ENCODE measurements around the gene TCTN2. TPM values are rescaled to one million over a fixed set of nuclear protein-coding genes. Genes with fewer than 3 reads are reported as not detected.

The TCTN2 gene
- total RNA-seq, 2 donors from 2014 or later: 3.7 to 4.6 TPM

DNA sequence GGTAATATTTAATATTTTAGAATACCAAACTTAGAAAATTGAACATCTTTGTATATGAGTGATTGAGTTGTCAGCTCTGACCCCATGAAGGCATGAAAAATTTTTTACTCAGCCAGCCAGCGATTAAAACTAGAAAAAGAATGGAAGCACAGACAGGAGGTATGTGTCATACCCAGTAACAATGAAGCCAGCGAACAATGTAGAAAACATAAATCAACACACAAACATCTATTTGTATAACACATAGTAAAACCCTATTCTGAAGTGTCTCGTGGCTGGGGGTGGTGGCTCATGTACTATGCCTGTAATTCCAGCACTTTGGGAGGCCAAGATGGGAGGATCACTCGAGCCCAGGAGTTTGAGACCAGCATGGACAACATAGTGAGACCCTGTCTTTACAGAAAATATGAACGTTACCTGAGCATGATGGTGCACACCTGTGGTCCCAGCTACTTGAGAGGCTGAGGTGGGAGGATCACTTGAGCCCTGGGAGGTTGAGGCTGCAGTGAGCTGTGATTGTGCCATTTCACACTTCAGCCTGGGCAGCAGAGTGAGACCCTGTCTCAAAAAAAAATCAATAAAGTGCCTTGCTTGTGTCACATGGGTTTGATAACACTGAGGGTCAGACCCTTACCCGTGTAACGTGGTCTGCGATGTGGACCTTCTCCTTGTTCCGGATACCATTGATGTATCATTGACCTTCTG lies 5.9 kb downstream of the TCTN2 start:
- TF ChIP-seq, protein P1, sequence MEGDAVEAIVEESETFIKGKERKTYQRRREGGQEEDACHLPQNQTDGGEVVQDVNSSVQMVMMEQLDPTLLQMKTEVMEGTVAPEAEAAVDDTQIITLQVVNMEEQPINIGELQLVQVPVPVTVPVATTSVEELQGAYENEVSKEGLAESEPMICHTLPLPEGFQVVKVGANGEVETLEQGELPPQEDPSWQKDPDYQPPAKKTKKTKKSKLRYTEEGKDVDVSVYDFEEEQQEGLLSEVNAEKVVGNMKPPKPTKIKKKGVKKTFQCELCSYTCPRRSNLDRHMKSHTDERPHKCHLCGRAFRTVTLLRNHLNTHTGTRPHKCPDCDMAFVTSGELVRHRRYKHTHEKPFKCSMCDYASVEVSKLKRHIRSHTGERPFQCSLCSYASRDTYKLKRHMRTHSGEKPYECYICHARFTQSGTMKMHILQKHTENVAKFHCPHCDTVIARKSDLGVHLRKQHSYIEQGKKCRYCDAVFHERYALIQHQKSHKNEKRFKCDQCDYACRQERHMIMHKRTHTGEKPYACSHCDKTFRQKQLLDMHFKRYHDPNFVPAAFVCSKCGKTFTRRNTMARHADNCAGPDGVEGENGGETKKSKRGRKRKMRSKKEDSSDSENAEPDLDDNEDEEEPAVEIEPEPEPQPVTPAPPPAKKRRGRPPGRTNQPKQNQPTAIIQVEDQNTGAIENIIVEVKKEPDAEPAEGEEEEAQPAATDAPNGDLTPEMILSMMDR (IDR thresholded peaks at IDR 0.05): no peak
- DNase-seq (ENCODE audit: low spot score): no peak
- Histone ChIP-seq H3K36me3 (peaks cover 16% of the 10 kb centered on the region), H3K4me3 (no peak overlapping the region), H3K27ac (no peak overlapping the region), H3K27me3 (no peaks in the 10 kb centered on the region), H3K4me1 (peaks cover 0 to 3% of the 10 kb centered on the region in 2 donors), H3K9me3 (no peaks in the 10 kb centered on the region)

DNA sequence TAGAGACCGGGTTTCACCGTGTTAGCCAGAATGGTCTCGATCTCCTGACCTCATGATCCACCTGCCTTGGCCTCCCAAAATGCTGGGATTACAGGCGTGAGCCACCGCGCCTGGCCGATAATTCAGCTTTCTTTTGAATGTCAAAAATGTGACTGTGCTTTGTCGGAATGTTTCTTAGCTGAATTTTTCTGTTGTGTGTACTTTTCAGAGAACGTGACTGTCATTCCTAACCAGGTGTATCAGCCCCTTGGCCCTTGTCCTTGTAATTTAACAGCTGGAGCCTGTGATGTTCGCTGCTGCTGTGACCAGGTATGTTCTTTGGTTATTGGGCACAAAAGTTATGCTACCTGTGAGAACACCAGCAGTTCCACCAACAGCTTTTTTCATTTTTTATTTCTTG lies 8.1 kb downstream of the TCTN2 start:
- TF ChIP-seq, protein P1 (IDR thresholded peaks at IDR 0.05): no peak
- Histone ChIP-seq H3K4me1 (no peaks in the 10 kb centered on the region), H3K4me3 (no peak overlapping the region), H3K27ac (no peak overlapping the region), H3K27me3 (no peaks in the 10 kb centered on the region), H3K9me3 (no peaks in the 10 kb centered on the region), H3K36me3 (peaks cover 16% of the 10 kb centered on the region)
- DNase-seq (ENCODE audit: low spot score): no peak

DNA sequence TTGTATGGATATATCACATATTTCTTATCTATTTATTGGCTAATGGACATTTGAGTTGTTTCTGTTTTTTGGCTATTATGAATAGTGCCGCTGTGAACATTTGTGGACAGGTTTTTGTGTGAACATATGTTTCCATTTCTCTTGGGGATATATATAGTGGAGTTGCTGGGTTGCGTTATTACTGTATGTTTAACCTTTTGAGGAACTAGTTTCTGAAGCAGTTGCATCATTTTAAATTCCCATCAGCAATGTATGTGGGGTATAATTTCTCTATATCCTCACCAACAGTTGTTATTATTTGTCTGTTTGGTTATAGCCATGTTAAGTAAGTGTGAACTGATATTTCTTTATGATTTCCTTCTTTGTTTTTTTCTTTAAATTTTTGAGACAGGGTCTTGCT lies 10.7 kb downstream of the TCTN2 start:
- Histone ChIP-seq H3K9me3 (no peaks in the 10 kb centered on the region), H3K36me3 (peaks cover 12% of the 10 kb centered on the region), H3K4me1 (no peaks in the 10 kb centered on the region), H3K27ac (no peak overlapping the region), H3K4me3 (no peak overlapping the region), H3K27me3 (no peaks in the 10 kb centered on the region)
- TF ChIP-seq, protein P1 (IDR thresholded peaks at IDR 0.05): no peak
- DNase-seq (ENCODE audit: low spot score): no peak

DNA sequence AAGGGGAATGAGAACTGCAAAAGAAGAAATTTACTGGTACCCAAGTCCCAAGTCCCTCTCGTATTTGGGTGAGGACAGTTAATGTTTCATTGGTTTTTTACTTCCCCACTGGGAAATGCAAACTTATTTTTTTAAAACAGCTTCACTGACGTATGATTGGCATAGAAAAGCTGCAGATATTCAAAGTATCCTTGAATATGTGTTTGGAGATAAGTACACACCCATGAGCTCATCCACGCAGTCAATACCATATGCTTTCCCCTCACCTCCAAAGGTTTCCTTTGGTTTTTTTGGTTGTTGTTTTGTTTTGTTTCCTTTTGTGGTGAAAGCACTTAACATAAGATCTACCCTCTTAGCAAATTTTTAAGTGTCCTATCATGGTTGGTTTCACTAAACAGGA lies 13.1 kb downstream of the TCTN2 start:
- no peak for DNase-seq (ENCODE audit: low spot score)
- Histone ChIP-seq H3K27ac (no peak overlapping the region), H3K9me3 (no peaks in the 10 kb centered on the region), H3K4me3 (no peak overlapping the region), H3K27me3 (no peaks in the 10 kb centered on the region), H3K36me3 (peaks cover 15% of the 10 kb centered on the region), H3K4me1 (no peaks in the 10 kb centered on the region)
- TF ChIP-seq, protein P1 (IDR thresholded peaks at IDR 0.05): no peak

DNA sequence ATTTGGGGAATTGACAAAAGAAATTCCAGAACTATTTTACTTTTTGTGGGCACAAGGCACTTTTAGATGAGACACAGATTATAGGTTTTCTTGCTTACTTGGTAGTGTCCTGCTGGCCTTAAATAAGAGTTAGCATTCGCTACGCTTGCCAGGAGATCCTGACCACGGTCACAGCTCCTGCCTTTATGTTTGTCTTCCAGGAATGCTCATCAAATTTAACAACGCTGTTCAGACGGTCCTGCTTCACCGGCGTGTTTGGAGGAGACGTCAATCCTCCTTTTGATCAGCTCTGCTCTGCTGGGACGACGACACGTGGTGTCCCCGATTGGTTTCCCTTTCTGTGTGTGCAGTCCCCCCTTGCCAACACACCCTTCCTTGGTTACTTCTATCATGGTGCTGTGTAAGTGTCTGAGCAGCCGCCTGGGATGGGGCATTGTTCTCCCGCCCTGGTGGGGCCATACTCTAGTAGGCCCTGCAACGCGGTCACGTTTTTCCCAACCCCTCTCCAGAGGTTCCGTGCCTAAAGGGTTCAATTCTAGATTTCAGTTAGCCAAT lies 15.8 kb downstream of the TCTN2 start:
- H3K4me3 ChIP-seq: no peak overlapping the region
- no peaks in the 10 kb centered on the region for H3K9me3 ChIP-seq
- H3K36me3 ChIP-seq: peaks cover 15% of the 10 kb centered on the region
- no peak for DNase-seq (ENCODE audit: low spot score)
- H3K27me3 ChIP-seq: no peaks in the 10 kb centered on the region
- no peak overlapping the region for H3K27ac ChIP-seq
- H3K4me1 ChIP-seq: no peaks in the 10 kb centered on the region
- TF ChIP-seq, protein P1 (IDR thresholded peaks at IDR 0.05): no peak

Measured in right atrium auricular region (tissue), 2 donors.